ENCODE results near the gene FMN1. TPM values are rescaled to one million over a fixed set of nuclear protein-coding genes. Genes with fewer than 3 reads are reported as not detected.

FMN1 gene
- total RNA-seq, 6 donors from 2014 or later: 20.2 to 176 (median 53.8) TPM

- Histone ChIP-seq H3K9me3 (no peaks in the 10 kb centered on the region), H3K36me3 (no peaks in the 10 kb centered on the region), H3K4me1 (no peaks in the 10 kb centered on the region), H3K27me3 (no peaks in the 10 kb centered on the region), H3K27ac (no peak overlapping the region), H3K4me3 (no peak overlapping the region)
- DNase-seq (no peak), ATAC-seq (ENCODE audit: low FRiP score in 2 of 2) (no peak)
- TF ChIP-seq CTCF (IDR thresholded peaks at IDR 0.05) (no peak), EP300 (IDR thresholded peaks at IDR 0.05) (no peak), POLR2A (IDR thresholded peaks at IDR 0.05) (no peak), POLR2AphosphoS5 (IDR thresholded peaks at IDR 0.05) (no peak)
- WGBS, 2 donors: 80 to 98% methylated on average over 2 of the region's 2 CpGs
Observed at GRCh38 chr15:33168444-33168843, 26.1 kb downstream of the FMN1 start.

GRCh38 chr15:33163816-33164215, 30.7 kb downstream of the FMN1 start:
- no peak for TF ChIP-seq CTCF (IDR thresholded peaks at IDR 0.05)
- TF ChIP-seq EP300 (IDR thresholded peaks at IDR 0.05): no peak
- no peak for TF ChIP-seq POLR2AphosphoS5 (IDR thresholded peaks at IDR 0.05)
- no peak for TF ChIP-seq POLR2A (IDR thresholded peaks at IDR 0.05)
- H3K36me3 ChIP-seq: no peaks in the 10 kb centered on the region
- DNase-seq: no peak
- H3K27me3 ChIP-seq: no peaks in the 10 kb centered on the region
- 79 to 96% methylated on average over 3 of the region's 3 CpGs for WGBS, 2 donors
- peaks cover 0 to 6% (median 0%) of the 10 kb centered on the region in 4 donors for H3K4me1 ChIP-seq
- H3K4me3 ChIP-seq: no peak overlapping the region
- no peak overlapping the region for H3K27ac ChIP-seq
- no peak for ATAC-seq (ENCODE audit: low FRiP score in 2 of 2)
- no peaks in the 10 kb centered on the region for H3K9me3 ChIP-seq

GRCh38 chr15:33161209-33161608, 33.3 kb downstream of the FMN1 start:
- Histone ChIP-seq H3K27ac (no peak overlapping the region), H3K4me3 (no peak overlapping the region), H3K27me3 (no peaks in the 10 kb centered on the region), H3K9me3 (no peaks in the 10 kb centered on the region), H3K36me3 (no peaks in the 10 kb centered on the region), H3K4me1 (peaks cover 0 to 6% (median 1%) of the 10 kb centered on the region in 4 donors)
- no peak for ATAC-seq (ENCODE audit: low FRiP score in 2 of 2)
- no peak for TF ChIP-seq CTCF (IDR thresholded peaks at IDR 0.05)
- TF ChIP-seq EP300 (IDR thresholded peaks at IDR 0.05): no peak
- TF ChIP-seq POLR2A (IDR thresholded peaks at IDR 0.05): no peak
- no peak for TF ChIP-seq POLR2AphosphoS5 (IDR thresholded peaks at IDR 0.05)
- no peak for DNase-seq
- 79 to 90% methylated on average over 3 of the region's 3 CpGs for WGBS, 2 donors

- H3K4me3 ChIP-seq: no peak overlapping the region
- no peaks in the 10 kb centered on the region for H3K9me3 ChIP-seq
- H3K36me3 ChIP-seq: no peaks in the 10 kb centered on the region
- H3K27ac ChIP-seq: no peak overlapping the region
- ATAC-seq (ENCODE audit: low FRiP score in 2 of 2) (no peak), DNase-seq (no peak)
- H3K27me3 ChIP-seq: no peaks in the 10 kb centered on the region
- 79 to 85% methylated on average over 5 of the region's 5 CpGs for WGBS, 2 donors
- TF ChIP-seq CTCF (IDR thresholded peaks at IDR 0.05): no peak
- no peak for TF ChIP-seq POLR2AphosphoS5 (IDR thresholded peaks at IDR 0.05)
- no peak for TF ChIP-seq POLR2A (IDR thresholded peaks at IDR 0.05)
- peaks cover 0 to 7% (median 1%) of the 10 kb centered on the region in 4 donors for H3K4me1 ChIP-seq
Observed at GRCh38 chr15:33160581-33161165, 33.8 kb downstream of the FMN1 start.

Measured in upper lobe of left lung (tissue), 6 donors.